TTC549 (cell line): ENCODE measurements around the gene CD300E.
"Not testable (repeated sequence)": the region's sequence is repeated elsewhere in the genome, so short reads cannot be mapped to it uniquely, and the experiment has no call there.

ENCODE experiments used
- FAIRE-seq: peaks from 2 replicates; lab custom pipeline; 2012; peaks lifted over from hg19 to GRCh38; lab: Jason Lieb, UNC

CD300E gene

GRCh38 chr17:74623693-74624093 lies at the start of gene CD300E:
Gene CD300E (minus strand): TSS chr17:74623738. CDS start chr17:74623621, 117 bp downstream.
- no peak for FAIRE-seq

- no peak for FAIRE-seq
These were observed 47.7 kb upstream of the CD300E start for GRCh38 chr17:74671031-74671771.

GRCh38 chr17:74670329-74670728 lies 46.8 kb upstream of the CD300E start:
- FAIRE-seq: no peak

- FAIRE-seq: no peak
These were observed 40.0 kb upstream of the CD300E start for GRCh38 chr17:74663561-74663960.

GRCh38 chr17:74659889-74660288 lies 36.4 kb upstream of the CD300E start:
- peak; percentile 58 for FAIRE-seq

- FAIRE-seq: no peak
These were observed 35.1 kb upstream of the CD300E start for GRCh38 chr17:74658620-74659019.

- no peak for FAIRE-seq
These were observed 31.2 kb upstream of the CD300E start for GRCh38 chr17:74654742-74655141.

GRCh38 chr17:74652020-74652419 lies 28.5 kb upstream of the CD300E start:
- FAIRE-seq: no peak

- no peak for FAIRE-seq
These were observed 26.4 kb upstream of the CD300E start for GRCh38 chr17:74649909-74650308.

GRCh38 chr17:74647871-74648672 lies 24.5 kb upstream of the CD300E start:
- no peak for FAIRE-seq

GRCh38 chr17:74646231-74646630 lies 22.7 kb upstream of the CD300E start:
- FAIRE-seq: no peak

GRCh38 chr17:74645010-74645409 lies 21.5 kb upstream of the CD300E start:
- FAIRE-seq: no peak

- no peak for FAIRE-seq
These were observed 20.9 kb upstream of the CD300E start for GRCh38 chr17:74644419-74644818.

GRCh38 chr17:74643826-74644225 lies 20.3 kb upstream of the CD300E start:
- no peak for FAIRE-seq

GRCh38 chr17:74642995-74643394 lies 19.5 kb upstream of the CD300E start:
- no peak for FAIRE-seq

- FAIRE-seq: no peak
These were observed 19.0 kb upstream of the CD300E start for GRCh38 chr17:74642556-74642955.

- no peak for FAIRE-seq
These were observed 18.4 kb upstream of the CD300E start for GRCh38 chr17:74641958-74642298.

GRCh38 chr17:74641224-74641957 lies 17.9 kb upstream of the CD300E start:
- FAIRE-seq: no peak

GRCh38 chr17:74639704-74640151 lies 16.2 kb upstream of the CD300E start:
- FAIRE-seq: no peak

GRCh38 chr17:74637926-74638325 lies 14.4 kb upstream of the CD300E start:
- FAIRE-seq: no peak

GRCh38 chr17:74637265-74637664 lies 13.7 kb upstream of the CD300E start:
- FAIRE-seq: no peak

GRCh38 chr17:74636541-74637085 lies 13.1 kb upstream of the CD300E start:
- FAIRE-seq: not testable (repeated sequence)

GRCh38 chr17:74635418-74635817 lies 11.9 kb upstream of the CD300E start:
- no peak for FAIRE-seq
